ENCODE results near the gene FAM204A.

The FAM204A gene

DNA sequence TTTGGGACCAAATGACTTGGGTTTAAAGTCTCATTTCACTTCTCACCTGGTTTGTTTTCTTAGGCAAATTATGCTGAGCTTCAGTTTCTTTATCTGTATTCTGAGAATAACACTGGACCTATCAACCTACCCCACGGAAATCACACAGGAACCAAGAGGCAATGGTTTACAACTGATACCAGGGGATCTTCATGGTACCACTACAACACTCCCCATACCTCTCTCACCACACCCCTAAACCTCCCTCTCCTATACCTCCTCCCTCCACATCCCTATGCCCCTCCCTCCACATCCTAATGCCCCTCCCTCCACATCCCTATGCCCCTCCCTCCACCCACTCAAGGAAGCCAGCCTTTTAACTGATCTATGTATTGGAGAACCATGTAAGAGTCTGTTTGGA, 9.9 kb downstream of the FAM204A start:
- intact Hi-C loops (cut with DNase I; ENCODE audit: low total_unique reads), result no loop called here
- Histone ChIP-seq H3K27ac (no peak overlapping the region), H3K4me3 (no peak overlapping the region), H3K27me3 (no peaks in the 10 kb centered on the region), H3K9me3 (no peaks in the 10 kb centered on the region), H3K36me3 (peaks cover 15 to 66% (median 63%) of the 10 kb centered on the region in 3 donors), H3K4me1 (peaks cover 0 to 11% (median 5%) of the 10 kb centered on the region in 4 donors)
- DNase-seq, result no peak
- TF ChIP-seq CTCF (IDR thresholded peaks at IDR 0.05), result no peak

DNA sequence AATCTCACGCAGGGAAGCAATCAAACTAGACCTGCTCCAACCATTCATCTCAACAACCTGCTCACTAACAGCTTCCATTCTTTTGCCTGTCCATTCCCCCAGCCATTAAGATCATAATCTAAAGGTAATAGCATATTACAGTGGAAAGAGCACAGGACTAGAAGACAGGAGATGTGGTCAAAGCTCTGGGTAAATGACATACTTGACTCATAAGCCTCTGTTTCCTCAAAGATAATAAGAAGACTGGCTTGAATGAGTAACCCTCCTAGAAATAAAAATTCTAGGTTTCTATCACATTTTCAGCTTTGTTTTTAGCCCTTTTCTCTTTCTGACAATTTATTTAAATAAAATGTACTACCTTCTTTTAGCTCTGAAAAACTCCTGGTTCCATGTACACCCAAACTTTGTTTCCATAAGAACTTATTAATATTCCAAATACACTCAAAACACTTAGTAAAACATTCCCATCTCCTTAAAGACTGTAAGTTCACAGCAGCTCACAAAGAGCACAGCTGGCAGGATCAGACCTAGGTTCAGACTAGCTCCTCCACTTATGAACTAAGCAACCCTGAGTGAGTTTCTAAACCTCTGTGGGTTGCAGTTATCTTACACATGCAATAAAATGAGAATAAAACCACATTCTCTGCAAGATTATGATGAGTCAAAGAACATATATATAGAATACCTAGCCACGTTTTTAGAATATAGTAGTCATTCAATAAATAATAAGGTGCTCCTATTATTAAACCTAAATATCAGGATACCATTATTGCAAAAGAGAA, 11.6 kb downstream of the FAM204A start:
- H3K9me3 ChIP-seq, result no peaks in the 10 kb centered on the region
- no peak overlapping the region for H3K4me3 ChIP-seq
- H3K27ac ChIP-seq, result no peak overlapping the region
- DNase-seq, result no peak
- H3K36me3 ChIP-seq, result peaks cover 8 to 76% (median 75%) of the 10 kb centered on the region in 3 donors
- H3K27me3 ChIP-seq, result no peaks in the 10 kb centered on the region
- TF ChIP-seq CTCF (IDR thresholded peaks at IDR 0.05), result no peak
- peaks cover 0 to 10% (median 4%) of the 10 kb centered on the region in 4 donors for H3K4me1 ChIP-seq
- intact Hi-C loops (cut with DNase I; ENCODE audit: low total_unique reads), result no loop called here

DNA sequence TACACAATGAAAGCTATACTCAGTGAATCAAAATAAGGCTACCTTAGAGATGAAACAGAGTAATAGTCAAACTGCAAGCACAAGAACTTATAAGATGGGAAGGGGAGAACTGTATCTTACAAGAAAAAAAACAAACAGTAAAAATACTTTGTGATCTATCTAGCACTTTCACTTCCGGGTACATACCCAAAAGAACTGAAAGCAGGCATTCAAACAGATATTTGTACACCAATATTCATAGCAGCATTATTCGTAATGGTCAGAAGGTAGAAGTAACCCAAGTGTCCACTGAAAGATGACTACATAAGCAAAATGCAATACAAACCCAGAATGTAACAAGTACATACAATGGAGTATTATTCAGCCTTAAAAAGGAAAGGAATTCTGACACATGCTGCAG, 18.0 kb downstream of the FAM204A start:
- Histone ChIP-seq H3K27me3 (no peaks in the 10 kb centered on the region), H3K27ac (no peak overlapping the region), H3K36me3 (peaks cover 5 to 60% (median 46%) of the 10 kb centered on the region in 3 donors), H3K9me3 (no peaks in the 10 kb centered on the region), H3K4me3 (no peak overlapping the region), H3K4me1 (peaks cover 0 to 29% (median 3%) of the 10 kb centered on the region in 4 donors)
- intact Hi-C loops (cut with DNase I; ENCODE audit: low total_unique reads), result no loop called here
- no peak for DNase-seq
- no peak for TF ChIP-seq CTCF (IDR thresholded peaks at IDR 0.05)

DNA sequence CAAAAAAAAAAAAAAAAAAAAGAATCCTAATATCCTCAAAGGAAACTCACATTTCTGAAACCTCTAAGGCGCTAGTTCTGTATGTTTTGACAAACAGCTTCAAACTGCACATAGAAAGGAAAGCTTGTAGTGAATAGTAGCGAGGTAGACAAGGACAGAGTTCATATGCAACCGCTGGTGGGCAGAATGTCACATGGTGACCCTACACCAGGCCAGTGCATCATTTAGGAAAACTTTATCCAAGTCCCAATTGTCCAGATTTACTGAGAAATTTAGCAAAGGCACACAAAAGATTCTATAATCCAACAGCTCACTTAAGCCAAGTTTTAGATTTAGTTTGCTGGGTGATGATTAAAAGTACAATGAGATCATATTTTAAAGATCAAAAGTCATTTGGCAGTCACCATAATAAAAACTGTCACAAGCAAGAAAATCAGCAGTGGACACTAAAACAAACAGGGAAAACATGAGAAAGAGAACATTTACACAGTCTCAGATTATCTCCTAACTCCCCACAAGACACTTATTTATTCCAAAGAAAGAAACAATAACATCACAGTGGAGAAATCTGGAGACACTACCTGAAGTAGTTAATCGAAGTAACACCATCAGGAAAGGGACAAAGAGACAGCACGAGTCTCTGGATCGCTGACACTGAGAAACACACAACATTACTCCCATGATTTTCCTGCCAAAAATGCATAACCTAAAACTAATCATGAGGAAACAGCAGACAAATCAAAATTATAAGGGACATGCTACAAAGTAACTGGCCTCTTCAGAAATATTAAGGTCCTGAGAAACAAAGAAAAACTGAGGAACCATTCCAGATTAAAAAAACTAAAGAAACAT, 20.2 kb downstream of the FAM204A start:
- Histone ChIP-seq H3K27me3 (no peaks in the 10 kb centered on the region), H3K4me1 (peaks cover 0 to 29% (median 3%) of the 10 kb centered on the region in 4 donors), H3K27ac (peak overlapping the region; percentile 17 to 62), H3K9me3 (no peaks in the 10 kb centered on the region), H3K36me3 (peaks cover 5 to 48% (median 26%) of the 10 kb centered on the region in 3 donors), H3K4me3 (no peak overlapping the region)
- TF ChIP-seq CTCF (IDR thresholded peaks at IDR 0.05), result no peak
- no peak for DNase-seq
- intact Hi-C loops (cut with DNase I; ENCODE audit: low total_unique reads), result no loop called here

GRCh38 chr10:118315629-118316028, 26.5 kb downstream of the FAM204A start:
- no peak for TF ChIP-seq CTCF (IDR thresholded peaks at IDR 0.05)
- peaks cover 0 to 25% (median 0%) of the 10 kb centered on the region in 3 donors for H3K36me3 ChIP-seq
- peaks cover 0 to 13% (median 7%) of the 10 kb centered on the region in 4 donors for H3K4me1 ChIP-seq
- no peak overlapping the region for H3K27ac ChIP-seq
- DNase-seq, result no peak
- H3K4me3 ChIP-seq, result no peak overlapping the region
- intact Hi-C loops (cut with DNase I; ENCODE audit: low total_unique reads), result no loop called here
- H3K27me3 ChIP-seq, result no peaks in the 10 kb centered on the region
- H3K9me3 ChIP-seq, result no peaks in the 10 kb centered on the region

All from tibial artery (tissue), 4 donors.